Uterus (tissue), 4 donors: ENCODE measurements around the gene MSH3. TPM values are rescaled to one million over a fixed set of nuclear protein-coding genes. Genes with fewer than 3 reads are reported as not detected.

Experiments used
- DNase-seq, 2 donors: peaks; one replicate each; pipeline ENCODE4 v3.0.0-alpha.2; 2019 to 2020
- H3K27ac ChIP-seq, 2 donors: fragments of 200-600 bp; sonication (generic); 1 replicate in 1 of 2; 2 replicates in 1 of 2; pipeline ENCODE4 v1.5.1; 2016 to 2018
- H3K27me3 ChIP-seq, 2 donors: fragments of 200-600 bp; sonication (generic); one replicate each; pipeline ENCODE4 v1.5.1; 2018 to 2019; ENCODE audit warnings: control low read depth in 1 of 2
- H3K36me3 ChIP-seq, 2 donors: fragments of 200-600 bp; sonication (generic); one replicate each; pipeline ENCODE4 v1.5.1; 2019; ENCODE audit warnings: control low read depth in 1 of 2
- H3K4me1 ChIP-seq, 2 donors: fragments of 200-600 bp; sonication (generic); one replicate each; pipeline ENCODE4 v1.5.1; 2018 to 2019; ENCODE audit warnings: control low read depth in 1 of 2
- H3K4me3 ChIP-seq, 2 donors: fragments of 200-600 bp; sonication (generic); 1 replicate in 1 of 2; 2 replicates in 1 of 2; pipeline ENCODE4 v1.5.1; 2018 to 2019; ENCODE audit warnings: mild to moderate bottlenecking in 1 of 2
- H3K9me3 ChIP-seq, 2 donors: fragments of 200-600 bp; sonication (generic); one replicate each; pipeline ENCODE4 v1.5.1; 2019; ENCODE audit warnings: control low read depth in 1 of 2
- POLR2A ChIP-seq, 2 donors: fragments of 450-650 bp; IDR thresholded peaks; one replicate each; pipeline ENCODE4 v1.6.1; 2016; ENCODE audit warnings: antibody characterized with exemption in 2 of 2, mild to moderate bottlenecking in 1 of 2, moderate library complexity in 1 of 2
- intact Hi-C: fragments of 100-400 bp; cut with DNase I; formaldehyde crosslinking; loops from one replicate; pipeline ENCODE4 v1.15.1; 2023; ENCODE audit warnings: low total_unique reads
- total RNA-seq, 4 donors: library from RNA; depleted of rRNA in 3 of 4; stranded (reverse); fragments of >200 nt in 3 of 4; gene quantifications; one replicate each; pipeline versions ENCODE4 v1.1.0 to v1.2.4, GENCODE V29; 2014 to 2023
- TF ChIP-seq, protein P1 (sequence below), 4 experiments: fragments of 200-600 bp in 2 of 4; fragments of 450-650 bp in 2 of 4; sonication (generic) in 2 of 4; IDR thresholded peaks; one replicate each; pipeline ENCODE4 v1.5.1; 2016 to 2019; ENCODE audit warnings: antibody characterized with exemption in 4 of 4, mild to moderate bottlenecking in 2 of 4, moderate library complexity in 1 of 4
- donor health status: DM: yes; HTN: yes; CAD: no.

The MSH3 gene
- total RNA-seq, 4 donors from 2014 or later = 6.4 to 34.3 (median 16.3) TPM

- H3K27me3 ChIP-seq = no peaks in the 10 kb centered on the region
- H3K27ac ChIP-seq = no peak overlapping the region
- H3K36me3 ChIP-seq = no peaks in the 10 kb centered on the region
- H3K9me3 ChIP-seq = peaks cover 0 to 9% of the 10 kb centered on the region in 2 donors
- intact Hi-C loops = no loop called here
- TF ChIP-seq, protein P1, sequence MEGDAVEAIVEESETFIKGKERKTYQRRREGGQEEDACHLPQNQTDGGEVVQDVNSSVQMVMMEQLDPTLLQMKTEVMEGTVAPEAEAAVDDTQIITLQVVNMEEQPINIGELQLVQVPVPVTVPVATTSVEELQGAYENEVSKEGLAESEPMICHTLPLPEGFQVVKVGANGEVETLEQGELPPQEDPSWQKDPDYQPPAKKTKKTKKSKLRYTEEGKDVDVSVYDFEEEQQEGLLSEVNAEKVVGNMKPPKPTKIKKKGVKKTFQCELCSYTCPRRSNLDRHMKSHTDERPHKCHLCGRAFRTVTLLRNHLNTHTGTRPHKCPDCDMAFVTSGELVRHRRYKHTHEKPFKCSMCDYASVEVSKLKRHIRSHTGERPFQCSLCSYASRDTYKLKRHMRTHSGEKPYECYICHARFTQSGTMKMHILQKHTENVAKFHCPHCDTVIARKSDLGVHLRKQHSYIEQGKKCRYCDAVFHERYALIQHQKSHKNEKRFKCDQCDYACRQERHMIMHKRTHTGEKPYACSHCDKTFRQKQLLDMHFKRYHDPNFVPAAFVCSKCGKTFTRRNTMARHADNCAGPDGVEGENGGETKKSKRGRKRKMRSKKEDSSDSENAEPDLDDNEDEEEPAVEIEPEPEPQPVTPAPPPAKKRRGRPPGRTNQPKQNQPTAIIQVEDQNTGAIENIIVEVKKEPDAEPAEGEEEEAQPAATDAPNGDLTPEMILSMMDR (IDR thresholded peaks at IDR 0.05) = no peak
- no peak for TF ChIP-seq POLR2A (IDR thresholded peaks at IDR 0.05)
- no peaks in the 10 kb centered on the region for H3K4me1 ChIP-seq
- H3K4me3 ChIP-seq = no peak overlapping the region
- no peak for DNase-seq
These were observed 198.1 kb downstream of the MSH3 start for GRCh38 chr5:80852331-80853245.

DNA sequence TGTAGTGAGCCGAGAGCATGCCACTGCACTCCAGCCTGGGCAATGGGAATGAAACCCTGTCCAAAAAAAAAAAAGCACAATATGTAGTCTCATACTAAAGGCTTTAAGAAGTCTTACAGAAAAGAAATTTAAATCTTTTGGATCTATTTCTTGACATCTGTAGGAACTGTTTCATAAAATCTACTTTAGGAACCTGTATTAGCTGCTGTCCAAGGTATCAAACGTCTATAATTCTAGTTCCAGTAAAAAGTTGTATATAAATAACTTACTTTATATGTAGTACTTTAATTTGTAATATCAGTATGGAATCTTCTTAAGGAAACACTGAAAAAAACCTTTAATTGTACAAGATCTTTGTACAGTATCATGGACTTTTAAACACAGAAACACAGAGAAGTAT lies 199.0 kb downstream of the MSH3 start:
- intact Hi-C loops = no loop called here
- Histone ChIP-seq H3K27me3 (no peaks in the 10 kb centered on the region), H3K9me3 (peaks cover 0 to 9% of the 10 kb centered on the region in 2 donors), H3K36me3 (no peaks in the 10 kb centered on the region), H3K4me3 (no peak overlapping the region), H3K4me1 (no peaks in the 10 kb centered on the region), H3K27ac (no peak overlapping the region)
- TF ChIP-seq, protein P1 (IDR thresholded peaks at IDR 0.05) = no peak
- TF ChIP-seq POLR2A (IDR thresholded peaks at IDR 0.05) = no peak
- DNase-seq = no peak

- peaks cover 0 to 5% of the 10 kb centered on the region in 2 donors for H3K9me3 ChIP-seq
- DNase-seq = no peak
- TF ChIP-seq, protein P1 (IDR thresholded peaks at IDR 0.05) = no peak
- no peak for TF ChIP-seq POLR2A (IDR thresholded peaks at IDR 0.05)
- intact Hi-C loops = no loop called here
- H3K4me1 ChIP-seq = no peaks in the 10 kb centered on the region
- no peaks in the 10 kb centered on the region for H3K36me3 ChIP-seq
- H3K4me3 ChIP-seq = no peak overlapping the region
- H3K27me3 ChIP-seq = no peaks in the 10 kb centered on the region
- no peak overlapping the region for H3K27ac ChIP-seq
These were observed 200.1 kb downstream of the MSH3 start for GRCh38 chr5:80854583-80854982.

GRCh38 chr5:80860924-80861613 lies 206.6 kb downstream of the MSH3 start:
- no peaks in the 10 kb centered on the region for H3K9me3 ChIP-seq
- H3K4me3 ChIP-seq = no peak overlapping the region
- no peak for DNase-seq
- H3K27ac ChIP-seq = no peak overlapping the region
- intact Hi-C loops = no loop called here
- no peak for TF ChIP-seq POLR2A (IDR thresholded peaks at IDR 0.05)
- TF ChIP-seq, protein P1 (IDR thresholded peaks at IDR 0.05) = no peak
- H3K27me3 ChIP-seq = no peaks in the 10 kb centered on the region
- H3K36me3 ChIP-seq = no peaks in the 10 kb centered on the region
- no peaks in the 10 kb centered on the region for H3K4me1 ChIP-seq

- Histone ChIP-seq H3K4me3 (no peak overlapping the region), H3K4me1 (no peaks in the 10 kb centered on the region), H3K27ac (no peak overlapping the region), H3K9me3 (no peaks in the 10 kb centered on the region), H3K36me3 (no peaks in the 10 kb centered on the region), H3K27me3 (no peaks in the 10 kb centered on the region)
- TF ChIP-seq POLR2A (IDR thresholded peaks at IDR 0.05) = no peak
- TF ChIP-seq, protein P1 (IDR thresholded peaks at IDR 0.05) = no peak
- no peak for DNase-seq
- intact Hi-C loops = no loop called here
These were observed 209.3 kb downstream of the MSH3 start for GRCh38 chr5:80863708-80864107.
